HepG2 (cell line): Measurements from ENCODE around the gene SLC16A5. TPM values are rescaled to one million over a fixed set of nuclear protein-coding genes. Genes with fewer than 3 reads are reported as not detected.
A peak's percentile ranks its signal among the peaks of the same experiment; 100 is the strongest.

Source experiments
- ATAC-seq: fragments of 200-7000 bp; cut with Tn5 transposase; 3 replicates; pipeline ENCODE4 v1.9.1; 2020; ENCODE audit warnings: mild to moderate bottlenecking, moderate library complexity
- BruUV-seq: library from RNA; stranded (reverse); fragments of 400-500 nt; replicated peaks from 2 replicates; lab custom pipeline; 2021; lab: Mats Ljungman, UMichigan
- CTCF ChIA-PET: fragments of 300-600 bp; formaldehyde crosslinking; extraction: SDS; loops from one replicate; lab custom pipeline; 2021; ENCODE audit warnings: low total read pairs, inconsistent platforms, low intra/inter-chr PET ratio; lab: Yijun Ruan, JAX
- POLR2A ChIA-PET: fragments of 350-600 bp; sonication (Branson Sonifier 250); formaldehyde crosslinking; loops from one replicate; lab custom pipeline; 2020; ENCODE audit warnings: antibody characterized with exemption, inconsistent platforms; lab: Yijun Ruan, JAX
- DNase-seq: peaks from one replicate; pipeline ENCODE4 v3.0.0-alpha.2; 2015; ENCODE audit warnings: low spot score
- FAIRE-seq: peaks from 3 replicates; lab custom pipeline; 2011; peaks lifted over from hg19 to GRCh38; lab: Jason Lieb, UNC
- H2AFZ ChIP-seq: one replicate; pipeline ENCODE4 v1.6.1; 2011; ENCODE audit warnings: low read length, inconsistent platforms
- H3K27ac ChIP-seq: fragments of 300-600 bp; 3 replicates; pipeline ENCODE4 v1.8.0; 2011; ENCODE audit warnings: mixed run types, mild to moderate bottlenecking, mixed read lengths, low read length, inconsistent platforms; ENCODE audit not compliant: insufficient read depth; ENCODE audit errors: extremely low read length
- H3K27me3 ChIP-seq, 2 experiments: fragments of 200-600 bp in 1 of 2; 2 replicates in 1 of 2; 3 replicates in 1 of 2; pipeline versions ENCODE4 v1.6.0 to v1.8.0; 2011; ENCODE audit warnings: low read length in 2 of 2, mild to moderate bottlenecking in 2 of 2, moderate library complexity in 2 of 2, inconsistent platforms in 1 of 2; ENCODE audit not compliant: insufficient read depth in 2 of 2, control insufficient read depth in 1 of 2
- H3K36me3 ChIP-seq, 2 experiments: fragments of 200-600 bp in 1 of 2; replicated peaks in 1 of 2; 2 replicates in 1 of 2; 3 replicates in 1 of 2; pipeline versions ENCODE4 v1.5.1 to v1.8.0; 2011; ENCODE audit warnings: low read length in 2 of 2, inconsistent platforms in 1 of 2; ENCODE audit not compliant: insufficient read depth in 2 of 2, control insufficient read depth in 1 of 2
- H3K4me1 ChIP-seq: 2 replicates; pipeline ENCODE4 v1.5.1; 2012; ENCODE audit warnings: low read length, inconsistent platforms; ENCODE audit not compliant: insufficient read depth
- H3K4me2 ChIP-seq: 2 replicates; pipeline ENCODE4 v1.6.0; 2011; ENCODE audit warnings: low read depth, low read length, inconsistent platforms
- H3K4me3 ChIP-seq, 3 experiments: fragments of 200-600 bp in 1 of 3; sonication (generic), shearing (Covaris generic) in 1 of 3; replicated peaks in 1 of 3; 2 replicates each; pipeline ENCODE4 v1.5.1; 2011 to 2016; ENCODE audit warnings: low read length in 3 of 3, inconsistent platforms in 2 of 3, low read depth in 2 of 3, mild to moderate bottlenecking in 2 of 3, control low read depth in 1 of 3, mixed read lengths in 1 of 3; ENCODE audit not compliant: insufficient read depth in 1 of 3
- H3K79me2 ChIP-seq: one replicate; pipeline ENCODE4 v1.6.1; 2011; ENCODE audit warnings: low read length, inconsistent platforms; ENCODE audit not compliant: insufficient read depth
- H3K9ac ChIP-seq: 2 replicates; pipeline ENCODE4 v1.6.0; 2011; ENCODE audit warnings: mild to moderate bottlenecking, low read depth, low read length, inconsistent platforms; ENCODE audit not compliant: insufficient read depth
- H3K9me3 ChIP-seq: 2 replicates; pipeline ENCODE4 v1.5.1; 2012; ENCODE audit warnings: mild to moderate bottlenecking, low read length
- H4K20me1 ChIP-seq: 2 replicates; pipeline ENCODE4 v1.6.0; 2011; ENCODE audit warnings: inconsistent platforms, mild to moderate bottlenecking, low read length, moderate library complexity; ENCODE audit not compliant: insufficient read depth
- AHR ChIP-seq: IDR thresholded peaks from 2 replicates; pipeline ENCODE4 v1.6.1; 2018; ENCODE audit warnings: missing genetic modification reagents, missing compliant biosample characterization
- ATF7-NPFF ChIP-seq: sonication (generic); formaldehyde crosslinking; IDR thresholded peaks from 2 replicates; pipeline ENCODE4 v1.8.1; 2023; ENCODE audit warnings: mild to moderate bottlenecking, low read depth, missing genetic modification reagents, moderate library complexity
- CHCHD3 ChIP-seq: sonication (generic); formaldehyde crosslinking; IDR thresholded peaks from 2 replicates; pipeline ENCODE4 v1.8.0; 2022; ENCODE audit warnings: mild to moderate bottlenecking, missing genetic modification reagents, moderate library complexity
- GPN1 ChIP-seq: sonication (generic); formaldehyde crosslinking; IDR thresholded peaks from 2 replicates; pipeline ENCODE4 v1.5.1; 2020; ENCODE audit warnings: missing genetic modification reagents, borderline replicate concordance
- GTF3A ChIP-seq: sonication (generic); formaldehyde crosslinking; conservative IDR thresholded peaks from 2 replicates; pipeline ENCODE4 v1.4.0; 2020; ENCODE audit warnings: mild to moderate bottlenecking, missing genetic modification reagents
- HNF4A ChIP-seq: sonication (generic); formaldehyde crosslinking; IDR thresholded peaks from 2 replicates; pipeline ENCODE4 v1.4.0; 2020; ENCODE audit warnings: missing genetic modification reagents
- HOXA7 ChIP-seq: sonication (generic); formaldehyde crosslinking; IDR thresholded peaks from 2 replicates; pipeline ENCODE4 v1.8.1; 2022; ENCODE audit warnings: mild to moderate bottlenecking, missing genetic modification reagents, moderate library complexity
- LCORL ChIP-seq, 2 experiments: fragments of 450-650 bp in 1 of 2; sonication (generic) in 1 of 2; formaldehyde crosslinking in 1 of 2; IDR thresholded peaks; 2 replicates each; pipeline versions ENCODE4 v1.5.0 to v1.6.1; 2017 to 2020; ENCODE audit warnings: antibody characterized with exemption in 1 of 2, missing genetic modification reagents in 1 of 2
- MAF1 ChIP-seq: sonication (generic); formaldehyde crosslinking; IDR thresholded peaks from 2 replicates; pipeline ENCODE4 v1.5.0; 2020; ENCODE audit warnings: missing genetic modification reagents, borderline replicate concordance
- MED8 ChIP-seq: sonication (generic); formaldehyde crosslinking; IDR thresholded peaks from 2 replicates; pipeline ENCODE4 v1.8.1; 2023; ENCODE audit warnings: mild to moderate bottlenecking, missing genetic modification reagents; ENCODE audit not compliant: insufficient replicate concordance
- MIER2 ChIP-seq: IDR thresholded peaks from 2 replicates; pipeline ENCODE4 v1.6.1; 2016; ENCODE audit warnings: missing biosample characterization, missing genetic modification reagents
- RCOR2 ChIP-seq: IDR thresholded peaks from 2 replicates; pipeline ENCODE4 v1.6.1; 2016; ENCODE audit warnings: missing biosample characterization, missing genetic modification reagents
- RFX5 ChIP-seq: IDR thresholded peaks from 2 replicates; pipeline ENCODE4 v1.6.1; 2011; ENCODE audit warnings: low read depth, low read length, improper control_type of control experiment
- RFXANK ChIP-seq: IDR thresholded peaks from 2 replicates; pipeline ENCODE4 v1.6.1; 2016
- SAP130 ChIP-seq: IDR thresholded peaks from 2 replicates; pipeline ENCODE4 v1.6.1; 2016; ENCODE audit warnings: low read depth
- SMARCC2 ChIP-seq: fragments of 450-650 bp; IDR thresholded peaks from 2 replicates; pipeline ENCODE4 v1.6.1; 2017; ENCODE audit warnings: antibody characterized with exemption, mild to moderate bottlenecking
- SP5 ChIP-seq: IDR thresholded peaks from 2 replicates; pipeline ENCODE4 v1.6.1; 2016; ENCODE audit warnings: low read depth, borderline replicate concordance
- STAG1 ChIP-seq: sonication (generic); formaldehyde crosslinking; IDR thresholded peaks from 2 replicates; pipeline ENCODE4 v1.4.0; 2020; ENCODE audit warnings: missing genetic modification reagents
- ZNF782 ChIP-seq: sonication (generic); formaldehyde crosslinking; IDR thresholded peaks from 2 replicates; pipeline ENCODE4 v1.4.0; 2020; ENCODE audit warnings: missing genetic modification reagents, mild to moderate bottlenecking, borderline replicate concordance
- WGBS: methylation state at CpG from one replicate; pipeline ENCODE4 v1.1.6; 2017; ENCODE audit warnings: low lambda C conversion rate; 5-methylcytosine and 5-hydroxymethylcytosine counted together
- in situ Hi-C: cut with HindIII; loops from 2 replicates; pipeline ENCODE4 v1.10.0; 2017; ENCODE audit warnings: low pct_unique_long_range_greater_than_20kb; ENCODE audit not compliant: extremely low pct_ligation_motif_present
- intact Hi-C: fragments of 100-400 bp; cut with micrococcal nuclease; formaldehyde crosslinking; loops from one replicate; pipeline ENCODE4 v1.10.0; 2022; ENCODE audit not compliant: unreplicated experiment
- polyA plus RNA-seq, 8 experiments: library from polyadenylated mRNA; depleted of rRNA in 3 of 8; stranded (reverse) in 7 of 8; unstranded in 1 of 8; fragments of >200 nt; fragmentation: Illumina TruSeq in 4 of 8; extraction: Trizol in 4 of 8; gene quantifications; 2 replicates each; pipeline versions ENCODE4 v1.2.1 to v1.2.3, GENCODE V29; 2011 to 2016; ENCODE audit warnings: low read depth in 4 of 8, missing spikeins in 1 of 8, mixed read lengths in 1 of 8; ENCODE audit not compliant: insufficient read depth in 1 of 8
- total RNA-seq, 5 experiments: library from RNA; depleted of rRNA; stranded (reverse); fragments of >200 nt; fragmentation: Illumina TruSeq; extraction: Trizol; gene quantifications; 2 replicates each; pipeline ENCODE4 v1.2.3, GENCODE V29; 2016; ENCODE audit warnings: low read depth in 1 of 5
- TF ChIP-seq, protein P1 (sequence below): sonication (generic); formaldehyde crosslinking; IDR thresholded peaks from 2 replicates; pipeline ENCODE4 v1.8.1; 2023; ENCODE audit warnings: mild to moderate bottlenecking, missing genetic modification reagents
- TF ChIP-seq, protein P2 (sequence below): sonication (generic); formaldehyde crosslinking; IDR thresholded peaks from 2 replicates; pipeline ENCODE4 v1.5.1; 2020; ENCODE audit warnings: missing genetic modification reagents, mild to moderate bottlenecking, borderline replicate concordance
- TF ChIP-seq, protein P3 (sequence below): sonication (generic); formaldehyde crosslinking; IDR thresholded peaks from 2 replicates; pipeline ENCODE4 v1.4.0; 2020; ENCODE audit warnings: missing genetic modification reagents

SLC16A5 gene
- total and polyA plus RNA-seq, 2 of the 13 experiments (the other 11 are each of a cell fraction or from before 2014, with no cell fraction given) = 0.69 to 5.6 TPM

DNA sequence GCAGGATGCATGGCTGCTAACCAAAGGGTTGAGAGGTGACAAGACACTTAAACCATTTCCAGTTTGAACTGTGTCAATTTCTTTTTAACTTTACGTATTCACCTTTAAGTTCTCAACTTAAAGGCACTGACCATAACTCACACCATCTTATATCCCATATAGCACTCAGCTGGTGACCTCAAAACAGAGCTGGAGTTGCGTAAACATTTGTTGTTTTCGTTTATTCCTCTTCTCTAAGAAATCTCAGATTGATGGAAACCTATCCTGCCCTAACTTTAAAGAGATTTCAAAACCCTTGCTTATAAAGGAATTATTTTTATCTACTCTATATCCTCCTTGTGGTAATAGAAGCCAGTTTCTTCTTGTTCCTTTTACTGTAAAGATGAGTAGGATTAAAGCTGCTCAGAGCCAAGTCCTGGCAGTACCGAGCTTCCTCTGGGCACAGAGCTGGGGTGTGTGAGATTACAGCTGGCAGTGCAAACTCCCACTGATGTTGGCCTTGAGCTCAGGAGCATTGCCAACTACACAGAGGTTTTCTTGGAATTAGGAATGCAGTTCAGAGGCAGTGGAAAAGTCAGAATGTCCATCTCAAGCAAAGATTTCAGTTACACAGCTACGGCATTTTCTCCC lies 39.4 kb upstream of the SLC16A5 start (continued):
- 0 out of 2 replicates have a peak, but pooled peaks have one; percentile 12 for TF ChIP-seq HNF4A (CRISPR knock-in tag)
- no peak for TF ChIP-seq MAF1 (CRISPR knock-in tag)
- no peak for TF ChIP-seq LCORL (IDR thresholded peaks at IDR 0.05)
- no peak for TF ChIP-seq LCORL (CRISPR knock-in tag; IDR thresholded peaks at IDR 0.05)
- TF ChIP-seq, protein P1, sequence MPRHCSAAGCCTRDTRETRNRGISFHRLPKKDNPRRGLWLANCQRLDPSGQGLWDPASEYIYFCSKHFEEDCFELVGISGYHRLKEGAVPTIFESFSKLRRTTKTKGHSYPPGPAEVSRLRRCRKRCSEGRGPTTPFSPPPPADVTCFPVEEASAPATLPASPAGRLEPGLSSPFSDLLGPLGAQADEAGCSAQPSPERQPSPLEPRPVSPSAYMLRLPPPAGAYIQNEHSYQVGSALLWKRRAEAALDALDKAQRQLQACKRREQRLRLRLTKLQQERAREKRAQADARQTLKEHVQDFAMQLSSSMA (CRISPR knock-in tag) = no peak
- TF ChIP-seq HOXA7 = no peak

DNA sequence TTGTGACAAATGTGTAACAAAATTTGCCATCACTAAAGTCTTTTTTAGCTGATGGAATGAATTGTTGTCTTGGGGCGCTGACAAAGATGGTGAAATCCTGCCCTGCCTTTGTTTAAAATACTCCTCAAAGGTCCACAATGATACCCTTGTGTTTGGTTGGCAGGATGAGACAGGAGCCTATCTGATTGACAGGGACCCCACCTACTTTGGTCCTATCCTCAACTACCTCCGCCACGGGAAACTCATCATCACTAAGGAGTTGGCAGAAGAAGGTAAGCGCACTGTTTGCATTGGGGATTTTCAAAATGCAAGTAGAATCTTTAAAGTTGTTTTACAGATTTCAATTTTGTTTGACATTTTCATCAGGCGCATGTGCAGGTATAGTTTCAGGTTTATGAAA lies 38.7 kb upstream of the SLC16A5 start:
- CTCF ChIA-PET = no interaction called here
- in situ Hi-C loops (no loop called here), intact Hi-C loops (loop anchor here (5.0 kb wide), 1 partner anchor 38 kb away; the partner anchor contains the start of gene SLC16A5)
- H3K4me1 ChIP-seq = peaks cover 29% of the 10 kb centered on the region
- peak overlapping the region; percentile 93 for H3K4me2 ChIP-seq
- DNase-seq (peak; percentile 44), FAIRE-seq (peak; percentile 32), ATAC-seq (no peak)
- no peak overlapping the region for H2AFZ ChIP-seq
- peak overlapping the region; percentile 92; the same call in 1 of the 2 replicates for H3K9ac ChIP-seq
- H3K27me3 ChIP-seq = no peaks in the 10 kb centered on the region; a peak in 1 of 5 replicates
- POLR2A ChIA-PET = interaction anchor here (0.5 to 4.8 kb wide), 12 partner anchors 14 to 106 kb away, joined by 3 to 76 read pairs (median 6); partner anchors contain the start of genes ARMC7, MRPL58 and NT5C
- H3K79me2 ChIP-seq = peaks cover 29% of the 10 kb centered on the region
- no peaks in the 10 kb centered on the region for H3K9me3 ChIP-seq
- H4K20me1 ChIP-seq = no peaks in the 10 kb centered on the region; the same call in 1 of the 2 replicates
- WGBS = 66% methylated on average over 5 of the region's 5 CpGs
- no peak overlapping the region for H3K27ac ChIP-seq
- peaks cover 11 to 30% of the 10 kb centered on the region in 2 experiments for H3K36me3 ChIP-seq
- peak overlapping the region in 1 of 3 experiments; percentile 90; a peak in 1 of 6 replicates for H3K4me3 ChIP-seq
- BruUV-seq = no TSS peak
- TF ChIP-seq MIER2 (CRISPR knock-in tag) = no peak
- no peak for TF ChIP-seq RCOR2 (CRISPR knock-in tag)
- no peak for TF ChIP-seq STAG1 (CRISPR knock-in tag)
- TF ChIP-seq GTF3A (CRISPR knock-in tag) = no peak
- TF ChIP-seq, protein P2, sequence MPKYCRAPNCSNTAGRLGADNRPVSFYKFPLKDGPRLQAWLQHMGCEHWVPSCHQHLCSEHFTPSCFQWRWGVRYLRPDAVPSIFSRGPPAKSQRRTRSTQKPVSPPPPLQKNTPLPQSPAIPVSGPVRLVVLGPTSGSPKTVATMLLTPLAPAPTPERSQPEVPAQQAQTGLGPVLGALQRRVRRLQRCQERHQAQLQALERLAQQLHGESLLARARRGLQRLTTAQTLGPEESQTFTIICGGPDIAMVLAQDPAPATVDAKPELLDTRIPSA = no peak
- TF ChIP-seq MED8 (CRISPR knock-in tag) = no peak
- no peak for TF ChIP-seq GPN1 (CRISPR knock-in tag)
- TF ChIP-seq ATF7-NPFF = no peak
- no peak for TF ChIP-seq ZNF782 (CRISPR knock-in tag)
- TF ChIP-seq RFXANK (CRISPR knock-in tag) = no peak
- TF ChIP-seq AHR = no peak
- peak; percentile 57; the same call in 1 of the 2 replicates for TF ChIP-seq SP5 (CRISPR knock-in tag)
- TF ChIP-seq, protein P3, sequence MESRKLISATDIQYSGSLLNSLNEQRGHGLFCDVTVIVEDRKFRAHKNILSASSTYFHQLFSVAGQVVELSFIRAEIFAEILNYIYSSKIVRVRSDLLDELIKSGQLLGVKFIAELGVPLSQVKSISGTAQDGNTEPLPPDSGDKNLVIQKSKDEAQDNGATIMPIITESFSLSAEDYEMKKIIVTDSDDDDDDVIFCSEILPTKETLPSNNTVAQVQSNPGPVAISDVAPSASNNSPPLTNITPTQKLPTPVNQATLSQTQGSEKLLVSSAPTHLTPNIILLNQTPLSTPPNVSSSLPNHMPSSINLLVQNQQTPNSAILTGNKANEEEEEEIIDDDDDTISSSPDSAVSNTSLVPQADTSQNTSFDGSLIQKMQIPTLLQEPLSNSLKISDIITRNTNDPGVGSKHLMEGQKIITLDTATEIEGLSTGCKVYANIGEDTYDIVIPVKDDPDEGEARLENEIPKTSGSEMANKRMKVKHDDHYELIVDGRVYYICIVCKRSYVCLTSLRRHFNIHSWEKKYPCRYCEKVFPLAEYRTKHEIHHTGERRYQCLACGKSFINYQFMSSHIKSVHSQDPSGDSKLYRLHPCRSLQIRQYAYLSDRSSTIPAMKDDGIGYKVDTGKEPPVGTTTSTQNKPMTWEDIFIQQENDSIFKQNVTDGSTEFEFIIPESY (CRISPR knock-in tag) = peak; percentile 72; the same call in 1 of the 2 replicates
- TF ChIP-seq SAP130 = 0 out of 2 replicates have a peak, but pooled peaks have one; percentile 15
- TF ChIP-seq CHCHD3 (CRISPR knock-in tag) = no peak
- TF ChIP-seq RFX5 = no peak
- no peak for TF ChIP-seq SMARCC2
